NCI-H2196 treated with DMSO at 0.1 percent for 48 hours (cell line): Measurements from ENCODE around the gene BMP4.

ENCODE experiments used
- DNase-seq: peaks from one replicate; lab custom pipeline; 2025; ENCODE audit not compliant: unreplicated experiment; lab: John Stamatoyannopoulos, UW

Gene BMP4

GRCh38 chr14:53947094-53947445 lies 9.6 kb downstream of the BMP4 start:
- DNase-seq, result no peak

- no peak for DNase-seq
Observed at GRCh38 chr14:53946404-53947093, 10.1 kb downstream of the BMP4 start.

- DNase-seq, result no peak
Observed at GRCh38 chr14:53946071-53946403, 10.6 kb downstream of the BMP4 start.

- no peak for DNase-seq
Observed at GRCh38 chr14:53943751-53944083, 12.9 kb downstream of the BMP4 start.

- no peak for DNase-seq
Observed at GRCh38 chr14:53942970-53943750, 13.5 kb downstream of the BMP4 start.

GRCh38 chr14:53938136-53938837 lies 18.3 kb downstream of the BMP4 start:
- no peak for DNase-seq

GRCh38 chr14:53934778-53935414 lies 21.7 kb downstream of the BMP4 start:
- DNase-seq, result no peak

- DNase-seq, result no peak
Observed at GRCh38 chr14:53932966-53933365, 23.7 kb downstream of the BMP4 start.

GRCh38 chr14:53929871-53930715 lies 26.5 kb downstream of the BMP4 start:
- no peak for DNase-seq

GRCh38 chr14:53927171-53927570 lies 29.5 kb downstream of the BMP4 start:
- DNase-seq, result no peak

- no peak for DNase-seq
Observed at GRCh38 chr14:53925201-53925766, 31.3 kb downstream of the BMP4 start.

GRCh38 chr14:53924753-53925152 lies 31.9 kb downstream of the BMP4 start:
- no peak for DNase-seq

GRCh38 chr14:53921027-53921426 lies 35.6 kb downstream of the BMP4 start:
- no peak for DNase-seq

GRCh38 chr14:53916239-53916638 lies 40.4 kb downstream of the BMP4 start:
- no peak for DNase-seq

GRCh38 chr14:53915364-53916014 lies 41.1 kb downstream of the BMP4 start:
- no peak for DNase-seq

GRCh38 chr14:53912021-53912420 lies 44.6 kb downstream of the BMP4 start:
- no peak for DNase-seq

- DNase-seq, result no peak
Observed at GRCh38 chr14:53908416-53908815, 48.2 kb downstream of the BMP4 start.

GRCh38 chr14:53902307-53902706 lies 54.3 kb downstream of the BMP4 start:
- no peak for DNase-seq

GRCh38 chr14:53900499-53900898 lies 56.1 kb downstream of the BMP4 start:
- no peak for DNase-seq
